T-helper 1 cell treated with Interleukin-12 subunit alpha and Interleukin-12 subunit beta and Interleukin-4 antibody, amounts not matched to agents 30 ng/mL and 1 ng/mL, for 36 hours (primary cell): ENCODE data around the gene MPP2. TPM values are rescaled to one million over a fixed set of nuclear protein-coding genes. Genes with fewer than 3 reads are reported as not detected.
"Not testable (repeated sequence)": the region's sequence is repeated elsewhere in the genome, so short reads cannot be mapped to it uniquely, and the experiment has no call there.

Experiments used
- intact Hi-C: fragments of 100-400 bp; cut with micrococcal nuclease; formaldehyde crosslinking; loops from one replicate; pipeline ENCODE4 v1.15.1; 2024
- total RNA-seq: library from RNA; stranded (reverse); gene quantifications from 2 replicates; pipeline ENCODE4 v1.2.3, GENCODE V29; 2022

MPP2 gene
- total RNA-seq, 1 donor from 2014 or later: 0.86 TPM

DNA sequence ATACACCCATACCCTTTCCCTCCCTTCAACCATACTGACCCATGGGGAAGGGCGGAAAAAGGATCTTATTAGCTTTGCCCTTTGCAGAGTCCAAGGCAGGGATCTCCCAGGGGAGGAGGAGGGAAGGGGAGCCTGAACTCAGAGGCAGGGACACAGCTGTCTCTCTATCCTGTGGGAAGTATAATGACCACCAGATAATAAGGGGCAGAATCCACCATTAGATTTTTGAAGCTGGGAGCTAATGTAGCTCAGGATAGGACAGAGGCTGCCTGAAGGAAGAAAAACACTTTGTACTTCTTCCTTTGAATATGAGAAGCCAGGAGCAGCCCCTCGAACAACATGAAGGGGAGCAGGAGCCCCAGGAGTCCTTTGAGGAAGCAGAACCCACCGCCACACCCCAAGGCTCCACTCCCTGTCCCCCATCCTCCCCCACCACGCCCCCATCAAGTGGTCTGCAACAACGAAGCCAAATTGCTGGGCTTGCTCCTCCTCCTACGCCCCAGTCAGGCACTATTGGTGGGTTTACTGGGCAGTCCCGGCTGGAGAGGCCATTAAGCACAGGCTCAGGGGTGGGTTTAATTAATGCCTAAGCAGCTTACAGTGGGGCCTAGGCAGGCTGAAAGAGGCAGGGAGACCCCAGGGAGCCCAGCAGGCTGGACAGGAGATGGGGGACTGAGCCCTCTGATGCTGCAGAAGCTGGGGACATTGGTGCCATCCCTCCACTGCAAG lies 5.3 kb downstream of the MPP2 start:
- intact Hi-C loops: no loop called here

DNA sequence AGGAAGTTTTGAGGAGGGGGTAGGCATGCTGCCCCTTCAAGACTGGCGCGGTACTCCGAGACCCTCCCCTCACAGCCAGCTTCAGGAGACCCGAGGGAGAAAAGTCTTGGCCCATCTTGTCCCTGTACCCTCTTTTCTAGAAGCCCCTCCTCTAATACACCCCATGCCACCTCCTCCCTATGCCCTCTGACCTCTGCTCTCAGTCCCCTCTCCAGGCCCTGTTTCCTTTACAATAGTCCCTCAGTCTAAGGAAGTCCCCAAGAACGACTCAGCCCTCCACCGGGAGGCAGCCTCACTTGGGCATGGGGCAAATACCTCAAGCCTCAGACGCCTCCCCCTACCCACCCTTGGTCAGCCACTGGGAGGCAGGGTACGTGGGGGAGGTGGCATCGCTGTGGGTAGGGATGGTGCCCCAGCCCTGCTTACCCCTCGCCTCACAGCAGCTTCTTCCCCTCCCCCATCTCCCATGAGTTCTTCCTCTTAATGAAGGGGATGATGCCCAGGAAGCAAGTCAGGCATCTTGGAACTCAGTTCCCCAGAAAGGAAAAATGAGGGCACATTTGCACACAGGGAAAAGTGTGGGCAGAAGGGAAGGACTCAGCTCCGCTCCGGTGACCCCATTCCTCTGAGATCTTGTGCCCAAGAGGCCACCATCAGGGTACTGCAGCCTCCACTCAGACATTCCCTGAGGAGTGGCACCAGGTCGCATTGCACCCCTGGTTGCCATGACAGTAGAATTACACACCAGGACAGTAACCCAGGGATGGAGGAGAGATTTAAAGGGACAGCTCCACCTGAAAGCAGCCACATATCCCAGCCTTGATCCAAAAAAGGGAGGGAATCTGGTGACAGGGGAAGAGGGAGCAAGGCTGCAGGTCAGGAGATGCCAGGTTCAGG lies 6.2 kb downstream of the MPP2 start:
- intact Hi-C loops: no loop called here

DNA sequence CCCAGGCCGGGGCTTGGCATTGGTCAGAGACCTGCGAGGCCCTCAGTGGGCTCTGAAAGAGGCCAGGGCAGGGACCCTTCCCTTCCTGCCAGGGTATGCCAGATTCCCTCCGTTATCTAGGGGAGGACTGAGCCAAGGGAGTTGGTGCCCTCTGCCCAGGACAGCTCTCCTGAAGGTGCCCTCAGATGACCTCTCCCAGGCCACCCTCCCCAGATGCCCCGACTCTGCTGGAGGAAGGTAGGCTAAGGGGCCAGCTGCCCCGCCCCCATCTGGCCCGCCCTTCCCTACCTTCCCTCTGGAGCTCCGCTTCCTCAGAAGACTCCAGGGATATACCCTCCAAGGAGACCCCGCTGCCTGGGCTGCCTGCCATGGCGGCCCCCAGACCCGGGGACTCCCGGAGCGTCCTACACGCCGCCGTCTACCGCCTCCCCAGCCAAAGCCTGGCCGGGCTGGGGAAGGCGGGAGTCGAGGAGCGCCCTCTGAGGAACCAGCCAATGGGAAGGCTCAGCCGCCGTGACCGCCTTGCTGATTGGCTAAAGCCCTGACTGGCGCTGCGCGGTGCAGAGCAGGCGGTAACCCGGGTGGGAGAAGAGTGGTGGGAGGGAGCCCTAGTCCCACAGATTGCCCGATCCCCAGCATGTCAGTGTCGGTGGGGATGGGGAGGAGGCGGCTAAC lies 7.0 kb downstream of the MPP2 start:
- intact Hi-C loops: no loop called here

DNA sequence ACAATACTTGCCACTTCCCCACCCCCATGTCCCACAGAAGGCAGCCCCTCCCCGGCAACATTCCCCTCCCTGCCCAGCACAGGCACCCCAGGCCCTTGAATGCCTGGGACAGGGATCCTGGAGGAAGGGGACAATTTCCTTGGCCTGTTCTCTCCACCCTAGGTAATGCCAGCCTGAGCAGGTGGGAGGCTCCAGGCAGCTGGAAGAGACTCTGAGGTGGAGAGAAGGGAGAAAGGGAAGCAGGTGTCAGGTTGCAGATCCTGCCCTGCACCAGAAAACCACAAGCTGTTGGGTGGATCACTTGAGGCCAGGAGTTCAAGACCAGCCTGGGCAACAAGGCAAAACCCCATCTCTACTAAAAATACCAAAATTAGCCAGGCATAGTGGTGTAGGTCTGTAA lies 8.9 kb downstream of the MPP2 start:
- intact Hi-C loops: no loop called here

DNA sequence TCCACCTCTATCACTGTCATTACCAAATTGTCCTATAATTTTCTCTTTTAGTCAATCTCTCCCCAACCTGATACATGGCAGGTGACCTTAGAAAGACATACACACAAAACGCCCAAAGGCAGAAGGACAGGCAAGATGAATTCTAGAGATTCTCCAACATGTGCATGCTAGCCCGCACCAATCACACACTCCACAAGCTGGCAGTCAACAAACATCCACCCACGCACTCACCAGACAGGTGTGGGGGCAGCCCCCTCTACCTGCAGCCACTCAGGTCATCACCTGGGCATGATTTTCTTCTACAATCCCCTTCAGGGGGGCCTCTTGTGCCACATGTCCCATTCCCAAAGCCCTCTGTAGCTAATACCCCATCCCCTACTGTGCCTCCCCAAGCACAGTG lies 9.5 kb downstream of the MPP2 start:
- intact Hi-C loops: no loop called here

DNA sequence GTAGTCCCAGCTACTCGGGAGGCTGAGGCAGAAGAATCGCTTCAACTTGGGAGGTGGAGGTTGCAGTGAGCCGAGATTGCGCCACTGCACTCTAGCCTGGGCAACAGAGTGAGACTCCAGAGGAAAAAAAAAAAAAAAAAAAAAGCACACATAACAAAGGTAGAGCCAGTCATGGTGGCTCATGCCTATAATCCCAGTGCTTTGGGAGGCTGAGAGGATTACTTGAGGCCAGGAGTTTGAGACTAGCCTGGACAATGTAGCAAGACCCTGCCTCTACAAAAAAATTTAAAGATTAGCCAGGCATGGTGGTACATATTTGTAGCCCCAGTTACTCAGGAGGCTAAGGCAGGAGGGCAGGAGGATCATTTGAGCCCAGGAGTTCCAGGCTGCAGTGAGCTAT lies 12.8 kb downstream of the MPP2 start:
- intact Hi-C loops: not testable (repeated sequence)

DNA sequence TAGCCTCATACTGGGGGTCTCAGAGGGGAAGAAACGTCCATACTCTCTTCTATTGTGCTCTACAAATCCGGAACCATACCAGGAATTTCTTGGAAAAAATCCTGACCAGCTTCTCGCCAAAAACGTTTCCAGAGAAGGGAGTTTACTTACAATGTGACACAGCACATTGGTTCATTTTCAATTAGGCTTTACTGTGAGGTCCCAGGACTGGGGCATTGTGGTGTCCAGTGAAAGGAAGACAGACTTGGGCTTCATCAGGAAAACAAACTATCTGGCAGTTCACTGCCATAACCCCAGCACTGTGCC lies 14.7 kb downstream of the MPP2 start:
- intact Hi-C loops: no loop called here

DNA sequence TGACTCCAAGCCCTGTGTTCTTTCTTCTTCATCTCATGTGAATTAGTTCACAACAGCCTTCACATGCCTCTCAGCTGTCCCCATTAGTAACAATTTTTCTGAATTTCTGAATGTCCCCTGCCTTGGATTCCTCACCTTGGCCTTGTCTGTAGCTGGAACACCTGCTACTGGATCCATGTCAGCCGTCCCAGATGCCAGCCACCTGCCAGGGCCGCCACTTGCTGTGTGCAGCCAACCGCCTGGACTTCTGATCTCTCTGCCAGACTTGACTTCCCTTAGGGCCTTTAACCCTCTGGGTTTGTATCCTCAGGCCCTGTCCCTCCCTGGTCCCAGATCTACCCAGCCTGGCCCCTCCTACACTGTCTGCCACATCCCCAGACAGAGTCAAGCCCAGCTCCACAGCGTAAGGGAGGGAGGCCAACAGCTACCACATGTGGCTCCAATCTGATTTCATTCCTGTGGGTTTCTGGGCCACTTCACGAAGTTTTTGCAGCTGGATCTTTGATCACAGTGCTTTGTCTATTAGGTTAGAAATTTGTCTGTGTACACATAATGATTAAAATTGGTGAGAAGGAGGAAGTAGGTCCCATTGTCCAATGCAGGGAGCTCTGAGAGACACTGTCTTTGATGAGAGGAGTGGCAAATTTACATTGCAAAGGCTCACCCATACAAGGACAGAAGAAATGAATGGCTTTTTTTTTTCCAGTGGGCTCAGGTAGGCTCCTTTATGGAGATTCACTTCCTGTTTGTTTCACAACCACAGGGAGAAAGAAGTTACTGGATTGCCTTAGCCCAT lies 15.3 kb downstream of the MPP2 start:
- intact Hi-C loops: no loop called here

DNA sequence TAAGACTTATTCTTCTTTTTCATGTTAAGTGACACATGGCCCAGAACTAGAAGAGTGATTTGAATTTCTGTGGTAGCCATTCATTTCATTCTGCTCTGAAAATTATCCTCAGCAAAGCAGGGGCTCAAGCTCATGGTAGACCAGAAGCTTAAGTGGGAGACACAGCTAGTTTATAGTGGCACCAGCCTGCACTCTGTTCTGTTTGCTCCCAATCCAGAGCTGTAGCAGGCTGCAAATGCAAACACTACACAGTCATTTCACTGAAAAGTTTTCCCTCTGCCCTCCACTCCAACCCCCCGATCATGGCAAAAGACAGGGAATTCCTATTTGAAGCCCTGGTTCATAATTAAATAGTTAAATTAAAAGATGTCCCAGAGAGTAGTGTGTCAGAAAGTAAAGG lies 17.1 kb downstream of the MPP2 start:
- intact Hi-C loops: no loop called here

DNA sequence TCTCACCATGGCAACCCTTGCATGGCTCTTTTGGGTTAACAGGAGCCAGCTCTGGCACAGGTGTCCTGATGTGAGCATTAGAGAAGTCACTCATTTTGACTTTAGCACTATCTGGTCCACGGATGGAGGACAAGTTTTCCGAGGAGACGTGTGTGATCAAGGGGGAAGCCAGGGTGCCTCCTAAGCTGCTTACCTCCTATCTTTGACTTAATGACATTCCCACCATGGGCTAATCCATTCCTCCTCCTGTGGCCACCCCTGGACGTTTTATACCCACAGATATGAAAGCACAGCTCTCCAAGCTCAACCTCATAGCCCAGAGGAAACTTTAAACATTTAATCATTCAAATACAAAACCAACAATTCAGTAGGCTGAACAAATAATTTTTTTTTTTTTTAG lies 18.8 kb downstream of the MPP2 start:
- intact Hi-C loops: no loop called here

DNA sequence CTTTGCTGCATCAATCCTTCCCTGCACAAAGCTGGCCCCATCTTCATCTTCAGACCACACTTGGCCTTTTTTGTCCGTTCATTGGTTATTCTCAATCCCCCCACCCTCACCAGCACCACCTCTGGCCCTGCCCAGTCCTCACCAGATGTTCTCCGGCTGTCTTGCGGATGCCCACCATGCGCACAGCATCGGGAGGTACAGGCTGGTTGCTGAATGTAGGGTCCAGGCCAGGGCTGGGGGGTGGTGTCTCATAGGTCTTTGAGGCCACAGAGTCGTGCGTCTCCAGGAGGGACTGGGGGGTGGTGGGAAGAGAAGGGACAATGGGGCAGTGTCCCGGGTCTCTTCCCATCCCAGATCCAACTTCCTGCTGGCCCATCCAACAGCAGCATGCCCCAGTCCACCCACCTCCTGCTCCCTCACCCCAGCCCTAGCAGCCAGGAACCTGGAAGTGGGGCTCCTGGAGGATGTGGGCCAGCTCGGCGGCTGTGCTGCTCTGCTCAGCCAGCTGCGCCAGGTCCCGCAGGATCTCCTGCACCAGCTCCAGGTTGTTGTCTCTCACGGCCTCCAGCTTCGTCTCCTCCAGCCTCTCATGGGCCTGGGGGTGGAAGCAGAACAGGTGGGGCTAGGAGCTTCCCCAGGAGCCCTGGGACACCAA lies 24.4 kb downstream of the MPP2 start:
- intact Hi-C loops: no loop called here

DNA sequence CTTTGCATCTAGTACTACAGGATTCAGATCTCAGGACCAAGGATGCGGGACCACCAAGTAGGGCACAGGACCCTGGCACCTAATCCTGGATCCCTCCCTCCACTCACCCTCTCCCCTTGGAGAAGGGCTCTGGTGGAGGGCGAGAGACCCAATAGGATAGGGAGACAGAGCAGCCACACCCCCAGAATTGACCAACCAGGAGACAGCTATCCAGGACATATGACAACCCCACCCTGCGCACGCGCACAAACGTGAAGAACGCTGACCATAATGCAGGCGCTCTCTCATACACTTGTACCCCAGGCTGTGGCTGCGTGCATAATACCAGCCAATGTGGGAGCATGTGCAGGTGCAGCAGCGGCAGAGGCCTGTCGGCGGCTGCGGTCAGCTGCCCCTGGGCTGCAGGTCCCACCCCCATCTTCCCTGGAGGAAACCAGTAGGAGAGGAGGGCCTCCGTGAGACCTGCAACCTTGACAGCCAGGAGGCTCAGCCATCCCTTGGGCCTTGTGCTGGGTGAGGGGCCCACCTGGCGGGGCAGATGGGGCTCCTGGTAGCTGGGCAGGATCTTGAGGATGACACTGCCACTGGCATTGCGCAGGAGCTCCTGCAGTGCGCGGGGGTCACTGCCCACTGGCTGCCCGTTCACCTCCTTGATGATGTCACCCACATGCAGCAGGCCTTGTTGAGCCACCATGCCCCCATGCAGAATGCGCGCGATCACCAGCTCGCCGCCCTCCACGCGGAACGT lies 25.4 kb downstream of the MPP2 start:
- intact Hi-C loops: no loop called here

DNA sequence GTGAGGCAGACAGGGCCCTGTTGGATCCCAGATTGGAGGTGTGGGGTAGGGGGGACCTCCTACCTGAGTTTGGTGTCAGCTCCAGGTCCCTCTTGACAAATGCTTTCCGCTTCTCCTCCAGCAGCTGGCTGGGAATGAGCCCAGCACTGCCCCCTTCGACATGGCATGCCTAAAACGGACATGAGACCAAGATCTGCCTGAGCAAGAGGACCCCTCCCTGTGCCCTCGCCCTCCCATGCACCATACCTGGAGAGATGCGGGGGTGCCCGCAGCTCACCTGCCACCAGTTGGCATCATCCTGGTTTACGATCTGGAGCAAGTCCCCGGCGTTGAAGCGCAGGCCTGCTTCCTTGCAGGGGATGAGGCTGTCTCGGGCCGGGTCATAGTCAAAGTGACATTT lies 26.2 kb downstream of the MPP2 start:
- intact Hi-C loops: no loop called here

DNA sequence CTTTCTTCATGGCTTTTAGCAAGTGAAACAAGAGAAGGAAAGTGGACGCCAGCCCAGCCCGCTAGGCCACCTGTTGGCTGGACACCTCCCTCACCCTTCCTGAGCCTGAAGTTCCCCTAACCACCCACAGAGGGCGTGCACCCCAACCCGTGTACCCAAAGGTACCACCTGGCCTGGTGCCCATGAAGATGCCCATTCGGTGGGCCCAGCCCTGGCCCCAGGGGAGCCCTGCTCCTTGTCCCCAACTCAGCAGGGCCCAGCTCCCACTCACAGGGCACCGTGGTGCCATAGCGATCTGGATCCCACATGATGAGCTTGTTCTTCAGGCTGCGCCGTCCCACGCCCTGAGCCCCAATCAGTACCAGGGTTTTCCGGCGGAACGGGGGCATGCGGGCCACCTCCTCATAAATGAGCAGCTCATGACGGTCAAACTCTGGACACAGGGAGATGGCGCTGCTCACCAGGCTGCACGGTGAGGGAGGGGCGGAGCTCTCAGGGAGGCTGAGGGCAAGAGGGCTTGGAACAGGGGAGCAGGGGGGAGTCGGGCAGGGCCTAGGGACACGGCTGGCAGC lies 26.8 kb downstream of the MPP2 start:
- intact Hi-C loops: no loop called here

DNA sequence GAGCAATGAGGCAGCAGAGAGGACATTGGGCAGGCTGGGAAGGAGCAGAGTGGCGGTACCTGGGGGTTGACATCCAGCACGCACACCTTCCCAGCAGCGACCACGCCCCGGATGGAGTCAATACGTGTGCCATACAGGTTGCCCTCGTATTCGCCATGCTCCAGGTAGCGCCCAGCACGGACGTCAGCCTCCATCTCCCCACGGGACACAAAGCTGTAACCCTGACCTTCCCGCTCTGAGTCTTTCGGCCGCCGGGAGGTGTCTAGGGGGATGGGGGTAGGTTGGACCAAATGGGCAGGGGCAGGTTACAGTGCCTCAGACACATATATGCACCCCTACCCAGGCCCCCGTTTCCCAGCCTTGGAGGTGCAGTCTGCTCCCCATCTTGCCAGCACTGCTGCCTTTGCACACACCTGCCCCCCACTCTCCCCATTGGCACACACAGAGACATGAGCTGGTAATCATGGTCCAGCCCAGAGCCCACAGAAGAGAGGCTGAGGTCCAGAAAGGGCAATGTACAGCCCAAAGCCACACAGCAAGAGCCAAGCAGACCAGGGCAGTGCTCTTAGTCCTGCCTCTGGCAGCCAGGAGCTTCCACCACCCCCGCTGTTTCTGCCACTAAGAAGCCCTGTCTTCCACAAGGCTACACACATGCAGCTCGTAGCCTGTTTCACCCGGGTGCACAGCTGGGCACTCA lies 27.5 kb downstream of the MPP2 start:
- intact Hi-C loops: no loop called here

DNA sequence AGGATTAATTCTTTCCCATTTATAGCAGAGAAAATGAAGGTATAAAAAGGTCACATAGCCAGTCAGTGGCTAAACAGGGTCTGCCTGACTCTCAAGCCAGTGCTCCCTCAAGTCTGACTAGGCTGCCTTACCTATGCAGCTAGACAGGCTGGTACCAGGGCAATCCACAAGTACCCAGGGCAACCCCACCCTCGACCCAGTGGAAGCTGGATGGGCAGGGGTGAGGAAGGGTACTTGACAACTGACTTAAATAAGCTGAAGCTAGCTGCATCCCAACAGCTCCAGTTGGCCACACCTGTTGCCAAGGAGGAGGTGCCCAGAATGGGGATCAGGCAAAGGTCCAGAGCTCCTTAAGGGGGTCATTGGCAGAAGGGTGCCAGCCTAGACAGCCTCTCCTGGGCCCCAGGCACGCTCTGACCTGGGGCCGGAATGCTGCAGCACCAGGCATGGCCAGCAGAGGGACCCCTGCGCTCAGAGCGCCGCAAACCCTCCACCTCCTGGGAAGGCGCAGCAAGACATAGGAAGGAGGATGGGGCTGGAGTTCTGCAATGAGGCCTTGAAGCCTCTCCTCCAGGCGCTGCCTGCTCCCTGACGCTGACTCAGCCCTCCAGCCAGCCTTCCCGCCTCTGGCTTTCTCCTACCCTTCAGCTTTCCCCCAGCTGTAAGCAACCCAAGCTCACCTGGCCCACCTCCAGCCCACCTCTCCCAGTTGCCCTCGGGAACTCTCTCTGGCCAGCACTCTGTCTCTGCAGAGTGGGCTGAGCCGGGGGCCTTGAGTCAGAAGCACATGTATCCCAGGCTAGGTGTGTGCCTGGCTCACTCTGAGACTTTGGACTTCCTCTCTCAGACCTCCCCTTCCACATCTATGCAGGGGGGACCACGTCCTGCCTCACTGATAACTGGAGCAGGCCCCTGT lies 28.8 kb downstream of the MPP2 start:
- intact Hi-C loops: loop anchor here (1.0 kb wide), 2 partner anchors 117 to 163 kb away; no protein-coding TSS in a partner anchor

DNA sequence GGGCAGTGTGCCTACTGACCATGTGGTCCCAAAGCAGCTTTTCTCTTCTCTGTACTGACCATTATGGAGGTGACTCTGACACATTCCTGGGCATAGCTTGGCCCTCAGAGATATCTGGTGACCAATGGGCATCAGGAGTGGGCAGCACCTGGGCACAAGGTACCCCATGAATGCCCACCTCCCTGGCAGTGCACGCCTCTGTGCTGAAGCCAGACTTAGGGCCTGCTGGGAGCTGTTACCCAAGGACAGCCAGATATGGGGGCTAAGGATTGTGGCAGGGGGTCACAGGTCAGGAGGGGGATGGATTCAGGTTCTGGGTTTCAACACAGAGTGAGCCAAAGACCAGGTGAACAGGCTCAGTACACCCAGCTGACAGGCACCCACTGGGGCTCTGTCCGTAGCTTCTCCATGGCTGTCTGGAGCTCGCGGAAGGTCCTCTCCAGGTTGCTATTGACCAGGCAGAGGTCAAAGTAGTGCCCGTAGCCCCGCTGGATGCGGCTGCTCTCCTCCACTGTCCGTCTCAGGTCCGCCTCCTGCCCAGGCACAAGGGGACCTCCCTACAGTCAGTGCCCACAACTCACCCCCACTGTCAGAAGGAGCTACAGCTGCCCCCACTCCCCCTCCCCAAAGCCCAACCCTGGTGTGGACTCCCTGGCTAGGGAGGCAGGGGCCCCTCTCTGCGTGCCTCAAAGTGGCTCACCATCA lies 29.7 kb downstream of the MPP2 start:
- intact Hi-C loops: loop anchor here (1.0 kb wide), 2 partner anchors 118 to 164 kb away; no protein-coding TSS in a partner anchor
